MM.1S (cell line): ENCODE results near the gene HSP90AB1.

Experiments
- DNase-seq: peaks from one replicate; pipeline ENCODE4 v3.0.0-alpha.2; 2015
- H2AFZ ChIP-seq: fragments of 300-600 bp; sonication (generic); 2 replicates; pipeline ENCODE4 v1.6.0; 2016; ENCODE audit warnings: antibody characterized with exemption, low read length
- H3F3A ChIP-seq: fragments of 300-600 bp; sonication (generic); 2 replicates; pipeline ENCODE4 v1.6.1; 2016; ENCODE audit warnings: mild to moderate bottlenecking, antibody characterized with exemption, low read length, moderate library complexity, mixed read lengths; ENCODE audit not compliant: insufficient read depth
- H3K27ac ChIP-seq: fragments of 300-600 bp; sonication (generic); 2 replicates; pipeline ENCODE4 v1.5.1; 2016; ENCODE audit warnings: mild to moderate bottlenecking, low read length
- H3K27me3 ChIP-seq: fragments of 300-600 bp; sonication (generic); replicated peaks from 2 replicates; pipeline ENCODE4 v1.6.0; 2016; ENCODE audit warnings: low read length; ENCODE audit not compliant: insufficient read depth
- H3K36me3 ChIP-seq: fragments of 300-600 bp; sonication (generic); replicated peaks from 2 replicates; pipeline ENCODE4 v1.6.1; 2016; ENCODE audit warnings: mild to moderate bottlenecking, low read length, mixed read lengths; ENCODE audit not compliant: insufficient read depth
- H3K4me1 ChIP-seq: fragments of 300-600 bp; sonication (generic); 2 replicates; pipeline ENCODE4 v1.6.1; 2016; ENCODE audit warnings: low read length, mixed read lengths
- H3K4me2 ChIP-seq: fragments of 300-600 bp; sonication (generic); 2 replicates; pipeline ENCODE4 v1.6.0; 2016; ENCODE audit warnings: low read depth, low read length
- H3K4me3 ChIP-seq: fragments of 300-600 bp; sonication (generic); 2 replicates; pipeline ENCODE4 v1.5.1; 2016; ENCODE audit warnings: low read length, mixed read lengths
- H3K79me2 ChIP-seq: fragments of 300-600 bp; sonication (generic); 2 replicates; pipeline ENCODE4 v1.6.1; 2016; ENCODE audit warnings: mixed run types, low read length, mixed read lengths
- H3K9ac ChIP-seq: fragments of 300-600 bp; sonication (generic); 2 replicates; pipeline ENCODE4 v1.6.1; 2016; ENCODE audit warnings: low read length, mixed read lengths
- H3K9me2 ChIP-seq: fragments of 300-600 bp; sonication (generic); replicated peaks from 2 replicates; pipeline ENCODE4 v1.6.1; 2016; ENCODE audit warnings: mild to moderate bottlenecking, low read length, mixed read lengths; ENCODE audit not compliant: insufficient read depth
- H3K9me3 ChIP-seq: fragments of 300-600 bp; sonication (generic); replicated peaks from 2 replicates; pipeline ENCODE4 v1.6.1; 2016; ENCODE audit warnings: mild to moderate bottlenecking, low read length, mixed read lengths; ENCODE audit not compliant: insufficient read depth
- H4K20me1 ChIP-seq: fragments of 300-600 bp; sonication (generic); 2 replicates; pipeline ENCODE4 v1.6.1; 2016; ENCODE audit warnings: mild to moderate bottlenecking, low read length, moderate library complexity, mixed read lengths; ENCODE audit not compliant: insufficient read depth
- EZH2 ChIP-seq: fragments of 300-600 bp; sonication (generic); optimal IDR thresholded peaks from 2 replicates; pipeline ENCODE3; 2017; ENCODE audit warnings: low read depth, mild to moderate bottlenecking, antibody characterized with exemption, low read length, mixed read lengths
- EZH2phosphoT487 ChIP-seq: fragments of 300-600 bp; sonication (generic); IDR thresholded peaks from 2 replicates; pipeline ENCODE4 v1.6.1; 2018; ENCODE audit warnings: antibody characterized with exemption, low read length
- TF ChIP-seq, protein P1 (sequence below): fragments of 300-600 bp; sonication (generic); IDR thresholded peaks from 2 replicates; pipeline ENCODE4 v1.5.1; 2016; ENCODE audit warnings: antibody characterized with exemption, low read length, mixed read lengths

Gene HSP90AB1

DNA sequence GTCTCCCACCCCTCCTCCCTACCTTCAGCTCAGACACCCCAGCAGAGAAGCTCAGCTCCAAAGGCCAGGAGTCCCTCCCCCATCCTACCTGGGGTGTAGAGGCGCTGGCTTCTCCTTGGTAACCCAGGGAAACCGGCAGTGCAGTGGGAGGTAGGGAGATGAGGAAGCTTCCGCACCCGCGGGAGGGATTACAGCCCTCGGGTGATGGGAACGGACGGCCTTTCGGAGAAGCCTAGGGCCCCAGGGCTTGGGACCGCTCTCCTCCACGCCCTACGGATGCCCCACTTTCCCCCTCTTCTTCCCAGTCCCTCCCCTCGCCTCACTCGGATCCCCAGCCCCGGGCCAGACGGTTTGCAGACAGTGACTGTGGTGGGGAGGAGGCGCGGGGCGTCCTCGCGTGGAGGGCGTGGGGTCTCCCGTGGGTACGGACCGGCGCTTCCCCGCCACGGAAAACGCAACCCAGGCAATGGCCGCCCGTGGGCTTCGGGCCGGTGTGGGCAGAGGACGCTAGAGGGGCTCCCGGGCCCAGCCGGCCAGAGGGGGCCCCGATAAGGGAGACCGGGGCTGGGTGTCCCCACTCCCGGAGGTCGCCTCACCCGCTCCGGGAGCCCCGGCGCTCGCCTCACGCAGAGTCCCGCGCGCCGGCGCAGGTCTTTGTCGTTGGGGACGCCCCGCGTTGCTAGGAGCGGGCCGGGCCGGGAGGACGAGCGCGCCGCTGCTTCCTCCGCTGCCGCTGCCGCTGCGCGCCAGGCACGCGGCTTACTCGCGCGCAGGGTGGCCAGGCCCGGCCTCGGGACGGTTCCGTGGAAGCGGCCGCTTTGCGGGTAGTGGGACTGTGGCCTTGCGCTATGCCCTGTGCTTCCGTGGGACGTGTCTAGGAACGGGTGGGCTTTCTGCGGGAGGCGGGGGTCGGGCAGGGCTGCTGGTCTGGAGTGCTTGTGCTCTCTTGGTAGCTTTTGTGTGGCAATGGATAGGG lies 50.5 kb downstream of the HSP90AB1 start:
- H3K4me3 ChIP-seq: no peak overlapping the region
- H3K9me3 ChIP-seq: no peaks in the 10 kb centered on the region
- DNase-seq: no peak
- H2AFZ ChIP-seq: no peak overlapping the region
- no peaks in the 10 kb centered on the region for H3K4me1 ChIP-seq
- no peaks in the 10 kb centered on the region for H3K79me2 ChIP-seq
- H3K9me2 ChIP-seq: no peaks in the 10 kb centered on the region
- no peak for TF ChIP-seq EZH2
- TF ChIP-seq, protein P1, sequence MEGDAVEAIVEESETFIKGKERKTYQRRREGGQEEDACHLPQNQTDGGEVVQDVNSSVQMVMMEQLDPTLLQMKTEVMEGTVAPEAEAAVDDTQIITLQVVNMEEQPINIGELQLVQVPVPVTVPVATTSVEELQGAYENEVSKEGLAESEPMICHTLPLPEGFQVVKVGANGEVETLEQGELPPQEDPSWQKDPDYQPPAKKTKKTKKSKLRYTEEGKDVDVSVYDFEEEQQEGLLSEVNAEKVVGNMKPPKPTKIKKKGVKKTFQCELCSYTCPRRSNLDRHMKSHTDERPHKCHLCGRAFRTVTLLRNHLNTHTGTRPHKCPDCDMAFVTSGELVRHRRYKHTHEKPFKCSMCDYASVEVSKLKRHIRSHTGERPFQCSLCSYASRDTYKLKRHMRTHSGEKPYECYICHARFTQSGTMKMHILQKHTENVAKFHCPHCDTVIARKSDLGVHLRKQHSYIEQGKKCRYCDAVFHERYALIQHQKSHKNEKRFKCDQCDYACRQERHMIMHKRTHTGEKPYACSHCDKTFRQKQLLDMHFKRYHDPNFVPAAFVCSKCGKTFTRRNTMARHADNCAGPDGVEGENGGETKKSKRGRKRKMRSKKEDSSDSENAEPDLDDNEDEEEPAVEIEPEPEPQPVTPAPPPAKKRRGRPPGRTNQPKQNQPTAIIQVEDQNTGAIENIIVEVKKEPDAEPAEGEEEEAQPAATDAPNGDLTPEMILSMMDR: no peak
- TF ChIP-seq EZH2phosphoT487: no peak
- H3F3A ChIP-seq: no peaks in the 10 kb centered on the region
- H3K27me3 ChIP-seq: peaks cover 34% of the 10 kb centered on the region
- no peaks in the 10 kb centered on the region for H4K20me1 ChIP-seq
- no peak overlapping the region for H3K27ac ChIP-seq
- peak overlapping the region; percentile 21; the same call in 1 of the 2 replicates for H3K4me2 ChIP-seq
- H3K36me3 ChIP-seq: no peaks in the 10 kb centered on the region
- no peak overlapping the region for H3K9ac ChIP-seq

DNA sequence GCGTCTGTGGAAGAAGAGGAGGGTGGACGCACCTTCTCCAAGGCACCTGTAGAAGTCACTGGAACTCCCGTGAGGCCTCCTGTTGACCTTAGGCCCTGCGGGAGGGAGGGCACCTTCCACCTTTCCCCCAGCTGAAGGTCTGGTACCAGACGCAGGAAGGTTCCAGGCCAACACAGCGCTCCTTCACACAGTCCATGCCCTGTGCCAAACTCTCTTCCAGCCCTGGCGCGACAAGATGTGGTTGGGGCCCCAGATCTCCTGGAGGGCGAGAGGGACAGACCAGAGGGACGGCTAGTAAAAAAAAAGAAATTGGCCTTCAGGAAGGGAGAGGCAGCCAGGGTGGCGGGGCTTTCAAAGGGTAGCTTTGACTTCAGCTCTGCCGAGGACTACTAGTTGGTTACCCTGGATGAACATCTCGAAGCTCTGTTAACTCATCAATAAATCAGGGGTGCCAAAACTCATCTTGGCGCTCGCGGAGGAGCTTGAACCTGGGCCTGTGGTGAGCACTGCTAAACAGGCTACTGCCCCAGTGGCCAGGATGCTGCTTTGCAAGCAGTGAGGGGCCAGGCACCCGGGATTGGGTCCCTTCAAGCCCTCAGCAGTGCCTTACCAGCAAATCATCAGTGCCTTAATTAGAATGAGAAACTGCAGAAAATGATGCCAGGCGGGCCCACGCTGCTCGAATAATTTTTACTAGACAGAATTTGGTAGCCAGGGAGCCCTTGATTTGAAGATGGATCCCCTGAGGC lies 51.3 kb downstream of the HSP90AB1 start:
- no peaks in the 10 kb centered on the region for H3K4me1 ChIP-seq
- H2AFZ ChIP-seq: no peak overlapping the region
- H3K9me3 ChIP-seq: no peaks in the 10 kb centered on the region
- no peak overlapping the region for H3K4me3 ChIP-seq
- no peaks in the 10 kb centered on the region for H4K20me1 ChIP-seq
- no peaks in the 10 kb centered on the region for H3K9me2 ChIP-seq
- H3K4me2 ChIP-seq: peak overlapping the region; percentile 21; the same call in 1 of the 2 replicates
- no peaks in the 10 kb centered on the region for H3K36me3 ChIP-seq
- H3K79me2 ChIP-seq: no peaks in the 10 kb centered on the region
- no peak overlapping the region for H3K27ac ChIP-seq
- peaks cover 27% of the 10 kb centered on the region for H3K27me3 ChIP-seq
- no peaks in the 10 kb centered on the region for H3F3A ChIP-seq
- no peak for DNase-seq
- H3K9ac ChIP-seq: no peak overlapping the region
- no peak for TF ChIP-seq EZH2
- no peak for TF ChIP-seq EZH2phosphoT487
- TF ChIP-seq, protein P1: no peak

DNA sequence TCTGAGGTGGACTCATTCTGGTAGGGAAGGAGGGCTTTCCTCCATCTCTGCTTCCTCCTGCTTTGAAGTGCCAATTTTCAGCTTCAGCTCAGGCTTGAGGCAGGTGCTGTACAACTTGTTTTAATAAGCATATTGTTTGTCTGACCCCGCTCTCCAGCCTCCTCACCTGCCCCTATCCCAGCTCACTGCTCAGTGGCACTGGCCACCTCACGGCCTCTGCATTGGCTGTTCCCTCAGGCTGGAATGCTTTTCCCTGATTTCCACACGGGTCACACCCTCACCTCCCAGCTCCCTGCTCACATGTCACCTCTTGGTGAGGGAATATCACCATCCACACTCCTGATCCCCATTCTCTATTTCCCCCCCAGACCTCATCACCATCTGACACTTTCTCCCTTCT lies 52.0 kb downstream of the HSP90AB1 start:
- peaks cover 22% of the 10 kb centered on the region for H3K27me3 ChIP-seq
- no peak overlapping the region for H3K4me2 ChIP-seq
- no peak overlapping the region for H3K27ac ChIP-seq
- no peak for DNase-seq
- no peaks in the 10 kb centered on the region for H4K20me1 ChIP-seq
- H3K9me2 ChIP-seq: no peaks in the 10 kb centered on the region
- no peaks in the 10 kb centered on the region for H3K36me3 ChIP-seq
- no peak overlapping the region for H3K4me3 ChIP-seq
- H3K9ac ChIP-seq: no peak overlapping the region
- TF ChIP-seq, protein P1: no peak
- TF ChIP-seq EZH2phosphoT487 (no peak), EZH2 (no peak)
- no peaks in the 10 kb centered on the region for H3K4me1 ChIP-seq
- no peaks in the 10 kb centered on the region for H3K79me2 ChIP-seq
- no peaks in the 10 kb centered on the region for H3F3A ChIP-seq
- no peak overlapping the region for H2AFZ ChIP-seq
- no peaks in the 10 kb centered on the region for H3K9me3 ChIP-seq
